HEK293T (cell line): Measurements from ENCODE around the gene UCP3.

ENCODE experiments used
- BHLHE40 ChIP-seq: fragments of 450-650 bp; IDR thresholded peaks from 2 replicates; pipeline ENCODE4 v1.6.1; 2016; ENCODE audit warnings: mild to moderate bottlenecking, moderate library complexity, borderline replicate concordance
- FOXK2 ChIP-seq: fragments of 450-650 bp; IDR thresholded peaks from 2 replicates; pipeline ENCODE4 v1.6.1; 2016; ENCODE audit warnings: mild to moderate bottlenecking
- FOXM1 ChIP-seq: fragments of 450-650 bp; IDR thresholded peaks from 2 replicates; pipeline ENCODE4 v1.6.1; 2017; ENCODE audit warnings: mild to moderate bottlenecking, borderline replicate concordance
- NFRKB ChIP-seq: fragments of 450-650 bp; IDR thresholded peaks from 2 replicates; pipeline ENCODE4 v1.6.1; 2016; ENCODE audit warnings: mild to moderate bottlenecking, moderate library complexity
- SP1 ChIP-seq: fragments of 450-650 bp; IDR thresholded peaks from 2 replicates; pipeline ENCODE4 v1.6.1; 2017
- SUZ12 ChIP-seq: fragments of 450-650 bp; IDR thresholded peaks from 2 replicates; pipeline ENCODE4 v1.6.1; 2016; ENCODE audit warnings: mild to moderate bottlenecking
- ZNF384 ChIP-seq: fragments of 450-650 bp; IDR thresholded peaks from 2 replicates; pipeline ENCODE4 v1.6.1; 2016

DNA sequence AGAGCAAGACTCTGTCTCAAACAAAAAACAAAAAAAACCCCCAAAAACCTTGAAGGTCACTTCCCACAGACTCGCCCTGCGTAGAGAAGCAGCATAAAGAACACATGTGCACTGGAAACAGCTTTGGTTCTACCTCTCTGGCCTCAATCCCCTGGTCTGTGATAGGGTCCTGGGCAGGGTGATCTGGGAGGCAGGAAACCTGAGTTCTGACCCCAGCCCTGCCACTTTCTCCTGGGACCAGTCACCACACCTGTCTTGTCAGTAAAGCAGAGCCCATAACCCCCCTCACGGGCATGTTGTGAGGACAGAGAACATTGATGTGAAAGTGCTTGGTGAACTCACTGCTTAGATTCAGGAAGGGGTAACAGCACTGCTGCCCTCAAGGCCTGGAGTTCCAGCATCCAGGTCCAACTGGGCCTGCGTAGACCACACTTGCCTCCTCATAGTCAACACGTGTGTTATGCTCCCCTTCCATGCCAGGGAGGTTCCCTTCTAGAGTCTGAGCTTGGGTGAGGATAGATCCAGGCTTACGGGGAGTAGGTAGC lies 37.6 kb downstream of the UCP3 start:
- TF ChIP-seq BHLHE40 = no peak
- no peak for TF ChIP-seq ZNF384
- no peak for TF ChIP-seq NFRKB
- TF ChIP-seq SP1 = no peak
- TF ChIP-seq FOXM1 = no peak
- TF ChIP-seq FOXK2 = no peak
- no peak for TF ChIP-seq SUZ12
